H7 (cell line): Measurements from ENCODE around the gene ZNF367. TPM values are rescaled to one million over a fixed set of nuclear protein-coding genes. Genes with fewer than 3 reads are reported as not detected.

ENCODE experiments used
- DNase-seq: peaks from one replicate; pipeline ENCODE4 v3.0.0; 2012
- H3K27me3 ChIP-seq: 2 replicates; pipeline ENCODE4 v1.6.0; 2011; ENCODE audit warnings: mild to moderate bottlenecking, low read length; ENCODE audit not compliant: control insufficient read depth, insufficient read depth
- H3K36me3 ChIP-seq: replicated peaks from 2 replicates; pipeline ENCODE4 v1.5.1; 2011; ENCODE audit warnings: low read length; ENCODE audit not compliant: control insufficient read depth, insufficient read depth
- H3K4me3 ChIP-seq: 2 replicates; pipeline ENCODE4 v1.5.1; 2011; ENCODE audit warnings: low read depth, mild to moderate bottlenecking, control low read depth, low read length, moderate library complexity; ENCODE audit not compliant: insufficient read depth
- total RNA-seq: library from RNA; depleted of rRNA; stranded (reverse); fragments of >200 nt; shearing (Covaris generic); gene quantifications from 2 replicates; pipeline ENCODE4 v1.2.3, GENCODE V29; 2014

The ZNF367 gene
- total RNA-seq, 1 experiment from 2014 or later: 10.0 TPM

DNA sequence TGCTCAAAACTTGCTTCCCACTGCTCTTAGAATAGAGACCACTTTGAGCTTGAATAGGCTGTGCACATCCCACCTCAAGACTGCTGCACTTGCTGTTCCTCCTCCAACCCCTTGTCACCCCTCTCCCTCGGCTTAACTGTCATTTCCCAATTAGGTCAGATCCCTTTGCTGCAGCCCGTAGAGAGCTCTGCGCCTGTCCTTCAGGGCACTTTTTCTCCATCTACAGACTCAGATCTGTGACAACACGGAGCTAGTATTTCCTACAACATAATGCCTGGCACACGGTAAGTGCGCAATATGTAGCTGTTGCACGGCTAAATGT is 31.3 kb upstream of the ZNF367 start:
- peak; percentile 62 for DNase-seq
- Histone ChIP-seq H3K4me3 (peak overlapping the region; percentile 51), H3K36me3 (no peaks in the 10 kb centered on the region), H3K27me3 (peaks cover 22% of the 10 kb centered on the region)

DNA sequence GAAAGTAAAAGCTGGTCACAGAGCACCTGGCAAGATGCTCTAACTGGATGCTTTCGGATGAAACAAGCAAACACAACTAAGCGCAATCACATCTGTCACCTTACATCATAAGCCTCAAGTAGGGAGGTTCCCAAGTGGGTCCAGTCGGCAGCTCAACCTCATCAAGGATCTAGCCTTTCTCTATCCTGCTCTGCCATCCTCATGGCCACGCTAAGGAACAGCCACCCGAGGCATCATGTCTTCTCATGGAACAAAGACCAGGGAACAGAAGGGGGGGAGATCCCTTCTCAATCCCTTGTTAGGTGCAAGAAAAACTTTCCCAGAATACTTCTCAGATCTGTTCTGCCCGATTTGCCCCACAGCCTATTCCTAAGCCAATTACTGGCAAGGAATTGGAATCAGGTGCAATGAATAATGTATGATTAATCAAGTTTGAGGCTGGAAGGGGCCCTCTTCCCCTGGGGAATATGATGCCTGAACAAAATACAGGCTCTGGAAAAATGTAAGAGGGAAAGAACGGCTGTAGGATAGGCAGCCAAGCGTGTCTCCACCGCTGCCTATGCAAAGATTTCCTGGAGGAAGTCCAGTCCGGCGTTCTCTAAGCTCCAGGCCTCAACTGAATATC is 30.5 kb upstream of the ZNF367 start:
- DNase-seq: no peak
- no peaks in the 10 kb centered on the region for H3K36me3 ChIP-seq
- H3K27me3 ChIP-seq: peaks cover 22% of the 10 kb centered on the region
- H3K4me3 ChIP-seq: no peak overlapping the region

GRCh38 chr9:96447406-96447805 is 29.2 kb upstream of the ZNF367 start:
- H3K36me3 ChIP-seq: no peaks in the 10 kb centered on the region
- DNase-seq: no peak
- H3K27me3 ChIP-seq: peaks cover 22% of the 10 kb centered on the region
- no peak overlapping the region for H3K4me3 ChIP-seq

GRCh38 chr9:96442491-96442890 is 24.3 kb upstream of the ZNF367 start:
- H3K4me3 ChIP-seq: no peak overlapping the region
- no peaks in the 10 kb centered on the region for H3K36me3 ChIP-seq
- no peak for DNase-seq
- no peaks in the 10 kb centered on the region for H3K27me3 ChIP-seq

DNA sequence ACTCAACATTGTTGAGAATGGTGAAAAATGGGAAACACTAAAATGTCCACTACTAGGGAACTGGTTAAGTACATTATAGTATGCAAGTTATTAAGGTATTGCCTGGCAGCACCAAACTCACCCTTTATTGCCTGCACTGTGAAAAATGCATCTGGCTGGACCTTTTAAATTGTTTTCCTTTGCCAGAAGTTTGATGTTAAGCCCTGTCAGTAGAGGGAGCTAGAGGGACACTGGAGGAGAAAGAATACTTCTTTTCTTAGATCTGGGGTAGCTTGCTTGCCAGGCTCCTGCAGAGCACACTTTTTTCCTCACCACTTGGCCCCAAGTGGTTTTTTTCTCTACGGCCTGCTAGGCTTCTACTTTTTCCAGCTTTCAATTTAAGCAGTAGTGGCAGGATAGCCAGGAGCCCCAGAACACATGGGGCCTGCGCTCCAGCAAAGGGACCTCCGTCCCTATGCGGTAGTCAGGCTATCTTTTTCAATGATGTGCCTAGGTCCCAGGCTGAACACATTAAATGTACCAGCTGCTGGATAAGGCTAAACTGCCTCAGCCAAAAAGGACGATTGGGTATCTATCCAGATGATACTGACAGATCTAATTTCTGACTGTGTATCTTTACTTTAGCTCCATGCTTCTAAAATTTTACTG is 23.8 kb upstream of the ZNF367 start:
- no peaks in the 10 kb centered on the region for H3K27me3 ChIP-seq
- H3K36me3 ChIP-seq: no peaks in the 10 kb centered on the region
- no peak overlapping the region for H3K4me3 ChIP-seq
- DNase-seq: no peak

DNA sequence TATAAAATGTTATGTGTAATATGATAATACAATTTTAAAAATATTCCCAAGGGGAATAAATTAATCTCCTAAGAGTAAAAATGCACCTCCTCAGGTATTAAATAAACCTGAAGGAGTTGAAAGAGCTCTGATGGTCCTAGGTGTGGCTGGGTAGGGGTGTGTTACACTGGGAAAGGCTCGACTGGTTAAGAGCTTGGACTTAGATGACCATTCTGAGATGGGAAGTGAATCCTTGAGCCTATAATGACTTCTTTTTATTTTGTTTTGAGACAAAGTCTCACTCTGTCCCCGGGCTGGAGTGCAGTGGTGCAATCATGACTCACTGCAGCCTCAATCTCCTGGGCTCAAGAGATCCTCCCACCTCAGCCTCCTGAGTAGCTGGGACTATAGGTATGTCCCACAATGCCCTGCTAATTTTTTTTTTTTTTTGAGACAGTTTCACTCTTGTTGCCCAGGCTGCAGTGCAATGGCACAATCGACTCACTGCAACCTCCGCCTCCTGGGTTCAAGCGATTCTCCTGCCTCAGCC is 22.6 kb upstream of the ZNF367 start:
- DNase-seq: no peak
- no peaks in the 10 kb centered on the region for H3K27me3 ChIP-seq
- H3K4me3 ChIP-seq: no peak overlapping the region
- no peaks in the 10 kb centered on the region for H3K36me3 ChIP-seq

DNA sequence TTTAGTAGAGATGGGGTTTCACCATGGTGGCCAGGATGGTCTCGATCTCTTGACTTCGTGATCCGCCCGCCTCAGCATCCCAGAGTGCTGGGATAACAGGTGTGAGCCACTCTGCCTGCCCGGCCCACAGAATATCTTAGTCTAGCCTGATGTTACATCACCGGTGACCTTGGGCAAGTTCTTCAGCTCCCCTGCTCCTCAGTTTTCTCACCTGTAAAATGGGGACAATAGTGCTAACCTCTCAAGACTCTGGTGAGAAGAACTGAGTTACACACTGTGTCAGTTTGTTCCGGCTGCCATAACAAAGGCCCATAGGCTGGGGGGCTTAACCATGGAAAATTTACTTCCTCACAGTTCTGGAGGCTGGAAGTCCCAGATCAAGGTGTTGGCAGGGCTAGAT is 19.3 kb upstream of the ZNF367 start:
- Histone ChIP-seq H3K4me3 (no peak overlapping the region), H3K27me3 (no peaks in the 10 kb centered on the region), H3K36me3 (no peaks in the 10 kb centered on the region)
- DNase-seq: no peak

DNA sequence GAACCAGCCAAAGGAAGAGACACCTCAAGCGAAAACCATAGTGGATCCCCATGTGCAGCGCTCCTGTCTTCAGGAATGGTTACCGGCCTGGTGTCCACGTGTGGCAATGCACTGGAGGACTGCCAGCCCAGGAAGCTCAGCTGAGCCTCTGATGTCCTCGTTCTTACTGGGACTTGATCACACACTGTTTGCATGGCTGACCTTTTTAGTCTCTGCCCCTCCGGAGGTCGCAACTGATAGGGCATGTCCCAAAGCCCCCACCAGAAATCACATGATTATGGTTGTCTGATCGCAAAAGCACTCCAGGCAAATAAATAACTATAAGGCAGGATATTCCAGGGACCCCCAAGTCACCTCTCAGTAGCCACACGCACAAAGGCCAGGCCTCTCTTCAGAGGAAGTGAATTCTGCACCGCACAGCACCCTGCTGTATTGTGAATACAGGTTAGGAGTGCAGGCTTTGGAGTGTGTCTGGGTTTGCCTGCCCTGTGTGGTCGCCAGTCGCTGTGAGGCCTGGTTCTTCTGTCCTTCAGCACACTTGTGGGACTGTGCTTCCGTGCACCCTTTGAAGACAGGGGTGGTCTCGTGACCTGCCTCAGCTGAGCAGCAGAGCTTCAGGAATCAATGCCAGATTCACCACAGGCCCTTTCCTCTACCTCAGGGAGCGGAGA is 18.4 kb upstream of the ZNF367 start:
- no peak overlapping the region for H3K4me3 ChIP-seq
- H3K27me3 ChIP-seq: no peaks in the 10 kb centered on the region
- no peak for DNase-seq
- no peaks in the 10 kb centered on the region for H3K36me3 ChIP-seq

GRCh38 chr9:96436063-96436455 is 17.9 kb upstream of the ZNF367 start:
- H3K27me3 ChIP-seq: no peaks in the 10 kb centered on the region
- H3K36me3 ChIP-seq: no peaks in the 10 kb centered on the region
- DNase-seq: no peak
- no peak overlapping the region for H3K4me3 ChIP-seq

DNA sequence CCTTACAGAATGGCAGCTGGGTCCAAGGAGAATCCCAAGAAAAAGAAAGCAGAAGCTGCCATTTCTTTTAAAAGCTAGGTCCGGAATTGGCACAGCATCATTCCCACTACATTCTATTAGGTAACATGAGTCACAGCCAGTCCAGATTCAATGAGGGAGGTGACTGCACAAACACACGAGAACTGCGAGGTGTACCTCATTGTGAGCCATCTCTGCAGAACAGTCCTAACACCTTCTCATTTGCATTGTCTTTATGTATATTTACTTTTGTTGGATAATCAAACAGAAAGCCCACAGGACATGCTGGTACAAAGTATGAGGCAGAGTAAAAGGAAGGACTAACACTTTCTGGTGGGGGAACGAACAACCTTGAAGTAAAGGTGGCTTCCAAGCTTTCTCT is 17.2 kb upstream of the ZNF367 start:
- Histone ChIP-seq H3K4me3 (no peak overlapping the region), H3K27me3 (no peaks in the 10 kb centered on the region), H3K36me3 (no peaks in the 10 kb centered on the region)
- DNase-seq: no peak

- DNase-seq: no peak
- Histone ChIP-seq H3K27me3 (no peaks in the 10 kb centered on the region), H3K36me3 (no peaks in the 10 kb centered on the region), H3K4me3 (no peak overlapping the region)
Observed at GRCh38 chr9:96430377-96430776, 12.2 kb upstream of the ZNF367 start.

DNA sequence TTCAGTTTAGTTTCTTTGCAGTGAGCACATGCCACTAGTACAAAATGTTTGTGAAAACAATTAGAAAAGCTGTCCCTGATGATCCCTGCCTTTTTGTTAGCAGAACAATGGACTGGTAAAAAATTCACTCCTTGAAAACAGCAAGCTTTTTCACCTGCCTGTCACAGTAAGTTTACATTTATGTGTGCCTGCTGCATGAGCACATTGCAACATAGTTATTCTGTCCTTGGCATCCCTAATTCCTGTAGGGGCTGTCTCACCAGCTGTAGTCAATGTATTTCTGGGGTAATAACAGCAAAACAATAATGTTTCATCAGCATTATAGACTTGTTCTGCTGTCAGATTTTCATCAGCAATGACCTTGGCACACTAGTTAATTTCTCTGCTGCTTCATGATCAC is 11.6 kb upstream of the ZNF367 start:
- Histone ChIP-seq H3K4me3 (no peak overlapping the region), H3K36me3 (no peaks in the 10 kb centered on the region), H3K27me3 (no peaks in the 10 kb centered on the region)
- no peak for DNase-seq

GRCh38 chr9:96425500-96426169 is 7.5 kb upstream of the ZNF367 start:
- DNase-seq: no peak
- H3K36me3 ChIP-seq: no peaks in the 10 kb centered on the region
- no peak overlapping the region for H3K4me3 ChIP-seq
- no peaks in the 10 kb centered on the region for H3K27me3 ChIP-seq

GRCh38 chr9:96423985-96424336 is 5.8 kb upstream of the ZNF367 start:
- H3K4me3 ChIP-seq: no peak overlapping the region
- no peaks in the 10 kb centered on the region for H3K27me3 ChIP-seq
- H3K36me3 ChIP-seq: no peaks in the 10 kb centered on the region
- no peak for DNase-seq
